KMS-11 (cell line): ENCODE measurements around the gene NACC1.

Experiments used
- H2AFZ ChIP-seq: fragments of 200-600 bp; sonication (generic); 2 replicates; pipeline ENCODE4 v1.6.1; 2016; ENCODE audit warnings: antibody characterized with exemption, mixed run types, low read depth
- H3K27ac ChIP-seq: fragments of 200-600 bp; sonication (generic); 2 replicates; pipeline ENCODE4 v1.6.1; 2016; ENCODE audit warnings: mild to moderate bottlenecking, mixed run types
- H3K27me3 ChIP-seq: fragments of 200-600 bp; sonication (generic); 2 replicates; pipeline ENCODE4 v1.6.1; 2017; ENCODE audit warnings: mild to moderate bottlenecking, low read depth, mixed run types, moderate library complexity; ENCODE audit not compliant: insufficient read depth
- H3K36me3 ChIP-seq: fragments of 200-600 bp; sonication (generic); 2 replicates; pipeline ENCODE4 v1.6.1; 2017; ENCODE audit warnings: mild to moderate bottlenecking, mixed run types; ENCODE audit not compliant: insufficient read depth
- H3K4me1 ChIP-seq: fragments of 200-600 bp; sonication (generic); 2 replicates; pipeline ENCODE4 v1.6.1; 2016; ENCODE audit warnings: mild to moderate bottlenecking, low read depth, mixed run types; ENCODE audit not compliant: poor library complexity, severe bottlenecking
- H3K4me2 ChIP-seq: fragments of 200-600 bp; sonication (generic); 2 replicates; pipeline ENCODE4 v1.7.0; 2016; ENCODE audit warnings: mild to moderate bottlenecking, mixed run types
- H3K4me3 ChIP-seq: fragments of 200-600 bp; sonication (generic); IDR thresholded peaks from 2 replicates; pipeline ENCODE4 v1.6.1; 2017; ENCODE audit warnings: low read depth, low read length, mixed read lengths; ENCODE audit not compliant: insufficient read depth
- H3K79me2 ChIP-seq: fragments of 200-600 bp; sonication (generic); 2 replicates; pipeline ENCODE4 v1.6.1; 2016; ENCODE audit warnings: low read depth, mixed run types; ENCODE audit not compliant: insufficient read depth
- H3K9ac ChIP-seq: fragments of 200-600 bp; sonication (generic); 2 replicates; pipeline ENCODE4 v1.6.1; 2016; ENCODE audit warnings: mild to moderate bottlenecking, mixed run types
- H4K20me1 ChIP-seq: fragments of 200-600 bp; sonication (generic); 2 replicates; pipeline ENCODE4 v1.6.1; 2016; ENCODE audit warnings: mild to moderate bottlenecking, mixed run types; ENCODE audit not compliant: insufficient read depth
- TF ChIP-seq, protein P1 (sequence below): fragments of 200-600 bp; sonication (generic); conservative IDR thresholded peaks from 2 replicates; pipeline ENCODE4 v1.6.1; 2017; ENCODE audit warnings: low read depth, mild to moderate bottlenecking, antibody characterized with exemption, low read length, moderate library complexity, mixed read lengths

Gene NACC1

DNA sequence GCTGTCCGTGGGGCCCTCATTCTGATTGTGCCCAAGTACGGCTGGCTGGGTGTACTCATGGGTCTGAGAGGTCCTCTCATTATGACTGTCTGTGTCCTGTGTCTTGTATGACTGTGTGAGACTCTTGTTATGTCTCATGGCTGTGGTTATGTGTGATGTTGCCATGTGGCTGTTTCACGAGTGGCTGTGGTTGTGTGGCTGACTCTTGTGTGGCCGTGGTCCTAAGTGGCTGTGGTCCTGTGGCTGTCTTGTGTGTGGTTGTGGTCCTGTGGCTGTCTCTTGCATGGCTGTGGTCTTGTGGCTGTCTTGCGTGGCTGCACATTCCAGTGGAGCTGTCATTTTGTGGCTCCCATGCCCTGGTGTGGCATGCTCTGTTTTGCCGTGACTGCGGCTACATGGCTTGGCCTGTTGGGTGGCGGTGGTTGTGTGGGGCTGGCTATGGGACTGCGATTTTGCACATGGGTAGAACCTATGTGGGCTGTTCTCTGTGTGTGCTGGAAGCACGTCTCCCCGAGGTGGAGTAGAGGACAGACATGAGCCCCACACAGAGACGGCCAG, 18.0 kb upstream of the NACC1 start:
- Histone ChIP-seq H3K4me2 (no peak overlapping the region), H3K27ac (no peak overlapping the region), H3K27me3 (peaks cover 42% of the 10 kb centered on the region), H4K20me1 (no peaks in the 10 kb centered on the region), H3K36me3 (no peaks in the 10 kb centered on the region), H3K4me3 (no peak overlapping the region), H3K4me1 (peaks cover 17% of the 10 kb centered on the region), H3K79me2 (no peaks in the 10 kb centered on the region), H2AFZ (no peak overlapping the region), H3K9ac (no peak overlapping the region)
- TF ChIP-seq, protein P1, sequence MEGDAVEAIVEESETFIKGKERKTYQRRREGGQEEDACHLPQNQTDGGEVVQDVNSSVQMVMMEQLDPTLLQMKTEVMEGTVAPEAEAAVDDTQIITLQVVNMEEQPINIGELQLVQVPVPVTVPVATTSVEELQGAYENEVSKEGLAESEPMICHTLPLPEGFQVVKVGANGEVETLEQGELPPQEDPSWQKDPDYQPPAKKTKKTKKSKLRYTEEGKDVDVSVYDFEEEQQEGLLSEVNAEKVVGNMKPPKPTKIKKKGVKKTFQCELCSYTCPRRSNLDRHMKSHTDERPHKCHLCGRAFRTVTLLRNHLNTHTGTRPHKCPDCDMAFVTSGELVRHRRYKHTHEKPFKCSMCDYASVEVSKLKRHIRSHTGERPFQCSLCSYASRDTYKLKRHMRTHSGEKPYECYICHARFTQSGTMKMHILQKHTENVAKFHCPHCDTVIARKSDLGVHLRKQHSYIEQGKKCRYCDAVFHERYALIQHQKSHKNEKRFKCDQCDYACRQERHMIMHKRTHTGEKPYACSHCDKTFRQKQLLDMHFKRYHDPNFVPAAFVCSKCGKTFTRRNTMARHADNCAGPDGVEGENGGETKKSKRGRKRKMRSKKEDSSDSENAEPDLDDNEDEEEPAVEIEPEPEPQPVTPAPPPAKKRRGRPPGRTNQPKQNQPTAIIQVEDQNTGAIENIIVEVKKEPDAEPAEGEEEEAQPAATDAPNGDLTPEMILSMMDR, result no peak

DNA sequence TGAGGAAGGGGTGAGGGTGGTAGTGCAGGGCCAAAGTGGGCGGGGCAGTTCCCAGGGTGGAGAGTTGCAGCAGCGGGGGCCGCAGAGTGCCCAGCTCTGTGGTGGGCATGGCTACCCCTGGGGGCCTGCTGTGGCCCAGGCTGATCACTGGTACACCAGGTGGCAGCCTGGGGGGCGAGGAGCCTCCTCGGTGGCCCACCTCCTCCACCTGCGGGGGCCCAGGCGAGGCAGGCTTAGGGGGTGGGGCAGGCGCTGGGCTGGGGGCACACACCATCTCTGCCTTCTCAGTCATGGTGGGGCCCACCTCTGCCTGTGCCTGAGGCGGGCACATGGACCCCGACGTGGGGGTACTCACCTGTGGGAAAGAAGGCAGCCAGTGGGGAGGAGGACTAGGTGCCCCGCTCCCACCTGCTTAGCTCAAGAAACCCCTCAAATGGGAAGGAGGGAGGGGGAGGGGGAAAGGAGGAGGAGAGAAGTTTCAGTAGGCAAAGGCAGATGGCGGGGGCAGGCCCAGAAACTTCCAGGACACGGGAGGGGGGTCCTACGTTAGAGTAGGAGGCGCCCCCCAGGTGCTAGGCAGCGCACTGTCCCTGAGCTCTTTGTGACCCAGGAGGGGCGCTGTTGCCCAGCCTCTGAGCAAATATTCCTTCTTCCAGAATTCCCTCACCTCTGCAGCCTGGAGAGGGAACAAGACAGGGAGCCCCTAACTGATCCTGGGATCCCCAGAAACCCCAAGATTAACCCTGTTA, 17.0 kb upstream of the NACC1 start:
- H3K4me3 ChIP-seq, result no peak overlapping the region
- H3K4me2 ChIP-seq, result no peak overlapping the region
- peaks cover 33% of the 10 kb centered on the region for H3K27me3 ChIP-seq
- TF ChIP-seq, protein P1, result no peak
- H3K4me1 ChIP-seq, result peaks cover 8% of the 10 kb centered on the region
- H3K9ac ChIP-seq, result no peak overlapping the region
- no peak overlapping the region for H3K27ac ChIP-seq
- H2AFZ ChIP-seq, result no peak overlapping the region
- H3K36me3 ChIP-seq, result no peaks in the 10 kb centered on the region
- no peaks in the 10 kb centered on the region for H4K20me1 ChIP-seq
- H3K79me2 ChIP-seq, result no peaks in the 10 kb centered on the region

DNA sequence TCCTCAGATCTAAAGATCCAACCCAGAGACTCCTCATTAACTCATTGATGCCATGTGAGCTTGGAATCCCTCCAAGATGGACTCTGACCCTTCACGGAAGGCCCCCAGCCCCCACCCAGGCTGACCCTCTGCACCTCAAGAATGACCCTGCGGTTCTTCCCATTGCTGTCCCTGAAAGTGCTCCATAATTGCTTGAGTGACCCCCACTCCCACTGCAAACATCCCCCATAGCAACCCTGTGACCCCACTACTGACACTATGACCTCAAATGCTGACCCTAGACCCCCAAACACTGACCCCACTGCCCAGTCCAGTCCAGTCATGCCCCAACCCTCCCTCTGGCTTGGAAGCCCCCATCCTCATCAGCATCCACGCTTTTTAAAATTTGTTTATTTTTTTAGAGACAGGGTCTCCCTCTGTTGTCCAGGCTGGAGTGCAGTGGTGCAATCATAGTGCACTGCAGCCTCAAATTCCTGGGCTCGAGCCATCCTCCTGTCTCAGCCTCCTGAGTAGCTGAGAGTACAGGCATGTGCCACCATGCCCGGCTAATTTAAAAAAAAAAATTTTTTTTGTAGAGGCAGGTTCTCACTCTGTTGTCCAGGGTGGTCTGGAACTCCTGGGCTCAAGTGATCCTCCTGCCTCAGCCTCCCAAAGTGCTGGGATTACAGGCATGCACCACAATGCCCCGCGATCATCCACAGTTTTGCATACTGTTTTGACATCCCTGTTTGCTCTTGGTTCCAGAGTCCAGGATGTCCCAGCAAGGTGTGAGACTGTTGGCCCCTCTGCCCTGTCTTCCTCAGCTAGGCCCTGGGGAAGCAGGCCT, 16.3 kb upstream of the NACC1 start:
- no peaks in the 10 kb centered on the region for H4K20me1 ChIP-seq
- peaks cover 25% of the 10 kb centered on the region for H3K27me3 ChIP-seq
- H3K36me3 ChIP-seq, result no peaks in the 10 kb centered on the region
- H2AFZ ChIP-seq, result no peak overlapping the region
- H3K9ac ChIP-seq, result no peak overlapping the region
- H3K79me2 ChIP-seq, result no peaks in the 10 kb centered on the region
- TF ChIP-seq, protein P1, result no peak
- no peak overlapping the region for H3K4me2 ChIP-seq
- no peak overlapping the region for H3K27ac ChIP-seq
- no peak overlapping the region for H3K4me3 ChIP-seq
- H3K4me1 ChIP-seq, result peaks cover 6% of the 10 kb centered on the region

DNA sequence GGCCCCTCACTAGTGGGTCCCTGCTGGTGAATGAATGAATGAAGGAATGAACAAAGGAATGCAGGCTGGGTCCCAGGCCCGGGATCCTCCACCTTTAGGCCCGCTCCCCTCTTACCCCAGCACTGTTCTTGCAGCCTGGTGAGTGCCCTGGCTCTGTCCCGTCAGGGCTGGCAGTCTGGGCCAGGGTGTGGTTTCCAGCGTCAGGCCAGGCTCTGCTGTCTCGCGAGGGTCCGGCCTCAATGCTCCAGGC, 15.7 kb upstream of the NACC1 start:
- H3K4me1 ChIP-seq, result peaks cover under 1% of the 10 kb centered on the region
- peaks cover 19% of the 10 kb centered on the region for H3K27me3 ChIP-seq
- H3K4me3 ChIP-seq, result no peak overlapping the region
- no peaks in the 10 kb centered on the region for H4K20me1 ChIP-seq
- no peak overlapping the region for H3K27ac ChIP-seq
- H3K4me2 ChIP-seq, result no peak overlapping the region
- TF ChIP-seq, protein P1, result no peak
- H3K9ac ChIP-seq, result no peak overlapping the region
- H3K36me3 ChIP-seq, result no peaks in the 10 kb centered on the region
- H2AFZ ChIP-seq, result no peak overlapping the region
- H3K79me2 ChIP-seq, result no peaks in the 10 kb centered on the region
